Uterus (tissue), 4 donors: ENCODE data around the gene PMEPA1. TPM values are rescaled to one million over a fixed set of nuclear protein-coding genes. Genes with fewer than 3 reads are reported as not detected.

Experiments
- DNase-seq, 2 donors: peaks; one replicate each; pipeline ENCODE4 v3.0.0-alpha.2; 2019 to 2020
- H3K27ac ChIP-seq, 2 donors: fragments of 200-600 bp; sonication (generic); 1 replicate in 1 of 2; 2 replicates in 1 of 2; pipeline ENCODE4 v1.5.1; 2016 to 2018
- H3K27me3 ChIP-seq, 2 donors: fragments of 200-600 bp; sonication (generic); one replicate each; pipeline ENCODE4 v1.5.1; 2018 to 2019; ENCODE audit warnings: control low read depth in 1 of 2
- H3K36me3 ChIP-seq, 2 donors: fragments of 200-600 bp; sonication (generic); one replicate each; pipeline ENCODE4 v1.5.1; 2019; ENCODE audit warnings: control low read depth in 1 of 2
- H3K4me1 ChIP-seq, 2 donors: fragments of 200-600 bp; sonication (generic); one replicate each; pipeline ENCODE4 v1.5.1; 2018 to 2019; ENCODE audit warnings: control low read depth in 1 of 2
- H3K4me3 ChIP-seq, 2 donors: fragments of 200-600 bp; sonication (generic); 1 replicate in 1 of 2; 2 replicates in 1 of 2; pipeline ENCODE4 v1.5.1; 2018 to 2019; ENCODE audit warnings: mild to moderate bottlenecking in 1 of 2
- H3K9me3 ChIP-seq, 2 donors: fragments of 200-600 bp; sonication (generic); one replicate each; pipeline ENCODE4 v1.5.1; 2019; ENCODE audit warnings: control low read depth in 1 of 2
- CTCF ChIP-seq, 4 experiments: fragments of 200-600 bp in 2 of 4; fragments of 450-650 bp in 2 of 4; sonication (generic) in 2 of 4; IDR thresholded peaks; one replicate each; pipeline ENCODE4 v1.5.1; 2016 to 2019; ENCODE audit warnings: antibody characterized with exemption in 4 of 4, mild to moderate bottlenecking in 2 of 4, moderate library complexity in 1 of 4
- POLR2A ChIP-seq, 2 donors: fragments of 450-650 bp; IDR thresholded peaks; one replicate each; pipeline ENCODE4 v1.6.1; 2016; ENCODE audit warnings: antibody characterized with exemption in 2 of 2, mild to moderate bottlenecking in 1 of 2, moderate library complexity in 1 of 2
- intact Hi-C: fragments of 100-400 bp; cut with DNase I; formaldehyde crosslinking; loops from one replicate; pipeline ENCODE4 v1.15.1; 2023; ENCODE audit warnings: low total_unique reads
- total RNA-seq, 4 donors: library from RNA; depleted of rRNA in 3 of 4; stranded (reverse); fragments of >200 nt in 3 of 4; gene quantifications; one replicate each; pipeline versions ENCODE4 v1.1.0 to v1.2.4, GENCODE V29; 2014 to 2023
- donor health status: DM: yes; HTN: yes; CAD: no.

Gene PMEPA1
- total RNA-seq, 4 donors from 2014 or later = 5.6 to 51.9 (median 33.5) TPM

DNA sequence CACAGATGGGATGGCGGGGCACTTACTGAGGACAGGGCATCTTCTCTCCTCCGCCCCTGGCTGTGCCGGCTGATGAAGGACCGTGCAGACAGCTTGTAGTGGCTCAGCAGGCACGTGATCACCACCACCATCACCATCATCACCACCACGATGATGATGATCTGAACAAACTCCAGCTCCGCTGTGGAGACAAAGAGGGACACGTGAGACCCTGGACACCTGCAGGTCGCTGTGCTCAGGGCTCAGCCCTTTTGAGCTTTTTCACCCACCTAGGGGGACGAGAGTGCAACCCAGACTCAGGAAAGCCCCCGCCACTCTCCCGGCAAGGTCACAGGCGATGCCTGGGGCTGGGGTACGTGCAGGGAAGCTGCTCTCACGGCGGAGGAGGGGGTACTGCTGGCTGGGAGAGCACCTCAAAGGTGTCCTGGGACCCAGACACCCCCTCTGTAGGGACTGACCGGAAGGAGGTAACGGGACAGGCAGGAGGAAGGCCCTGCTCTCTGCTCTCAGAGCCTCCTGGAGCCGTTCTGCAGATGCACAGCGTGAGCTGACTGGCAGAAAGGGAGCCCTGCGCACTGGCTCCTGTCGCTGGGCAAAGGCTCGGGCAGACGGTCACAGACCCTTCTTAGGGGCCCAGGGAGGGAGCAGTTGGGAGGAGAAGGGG lies 50.2 kb downstream of the PMEPA1 start:
- peak; percentile 13 for DNase-seq
- Histone ChIP-seq H3K9me3 (no peaks in the 10 kb centered on the region), H3K27me3 (no peaks in the 10 kb centered on the region), H3K36me3 (no peaks in the 10 kb centered on the region), H3K4me1 (peaks cover 0 to 8% of the 10 kb centered on the region in 2 donors), H3K4me3 (no peak overlapping the region), H3K27ac (no peak overlapping the region)
- TF ChIP-seq POLR2A (IDR thresholded peaks at IDR 0.05) = no peak
- TF ChIP-seq CTCF (IDR thresholded peaks at IDR 0.05) = no peak
- intact Hi-C loops = no loop called here

GRCh38 chr20:57658833-57659516 lies 50.8 kb downstream of the PMEPA1 start:
- intact Hi-C loops = no loop called here
- H3K27me3 ChIP-seq = no peaks in the 10 kb centered on the region

GRCh38 chr20:57658447-57658832 lies 51.4 kb downstream of the PMEPA1 start:
- peak in 1 of 2 donors; percentile 10 for DNase-seq
- no peaks in the 10 kb centered on the region for H3K27me3 ChIP-seq
- peaks cover 0 to 5% of the 10 kb centered on the region in 2 donors for H3K4me1 ChIP-seq
- H3K27ac ChIP-seq = no peak overlapping the region
- intact Hi-C loops = no loop called here
- no peak overlapping the region for H3K4me3 ChIP-seq
- H3K36me3 ChIP-seq = no peaks in the 10 kb centered on the region
- H3K9me3 ChIP-seq = no peaks in the 10 kb centered on the region
- TF ChIP-seq POLR2A (IDR thresholded peaks at IDR 0.05) (no peak), CTCF (IDR thresholded peaks at IDR 0.05) (no peak)

More at GRCh38 chr20:57658833-57659516, 50.8 kb downstream of the PMEPA1 start:
- Histone ChIP-seq H3K9me3 (no peaks in the 10 kb centered on the region), H3K27ac (no peak overlapping the region), H3K4me3 (no peak overlapping the region), H3K4me1 (peaks cover 0 to 5% of the 10 kb centered on the region in 2 donors), H3K36me3 (no peaks in the 10 kb centered on the region)
- TF ChIP-seq CTCF (IDR thresholded peaks at IDR 0.05) = no peak
- no peak for TF ChIP-seq POLR2A (IDR thresholded peaks at IDR 0.05)
- DNase-seq = peak; percentile 9 to 13

GRCh38 chr20:57657535-57658446 lies 52.0 kb downstream of the PMEPA1 start:
- Histone ChIP-seq H3K9me3 (no peaks in the 10 kb centered on the region), H3K4me1 (peaks cover 0 to 5% of the 10 kb centered on the region in 2 donors), H3K36me3 (no peaks in the 10 kb centered on the region), H3K4me3 (no peak overlapping the region), H3K27me3 (no peaks in the 10 kb centered on the region), H3K27ac (peak overlapping the region; percentile 16 to 37)
- TF ChIP-seq CTCF (IDR thresholded peaks at IDR 0.05) (no peak), POLR2A (IDR thresholded peaks at IDR 0.05) (no peak)
- intact Hi-C loops = no loop called here
- DNase-seq = peak; percentile 28 to 32
